ENCODE results near the gene PISD. TPM values are rescaled to one million over a fixed set of nuclear protein-coding genes. Genes with fewer than 3 reads are reported as not detected.

PISD gene
- total and polyA plus RNA-seq, 9 of the 15 experiments (the other 6 are each of a cell fraction or from before 2014, with no cell fraction given), result 24.5 to 65.9 (median 36.6) TPM

DNA sequence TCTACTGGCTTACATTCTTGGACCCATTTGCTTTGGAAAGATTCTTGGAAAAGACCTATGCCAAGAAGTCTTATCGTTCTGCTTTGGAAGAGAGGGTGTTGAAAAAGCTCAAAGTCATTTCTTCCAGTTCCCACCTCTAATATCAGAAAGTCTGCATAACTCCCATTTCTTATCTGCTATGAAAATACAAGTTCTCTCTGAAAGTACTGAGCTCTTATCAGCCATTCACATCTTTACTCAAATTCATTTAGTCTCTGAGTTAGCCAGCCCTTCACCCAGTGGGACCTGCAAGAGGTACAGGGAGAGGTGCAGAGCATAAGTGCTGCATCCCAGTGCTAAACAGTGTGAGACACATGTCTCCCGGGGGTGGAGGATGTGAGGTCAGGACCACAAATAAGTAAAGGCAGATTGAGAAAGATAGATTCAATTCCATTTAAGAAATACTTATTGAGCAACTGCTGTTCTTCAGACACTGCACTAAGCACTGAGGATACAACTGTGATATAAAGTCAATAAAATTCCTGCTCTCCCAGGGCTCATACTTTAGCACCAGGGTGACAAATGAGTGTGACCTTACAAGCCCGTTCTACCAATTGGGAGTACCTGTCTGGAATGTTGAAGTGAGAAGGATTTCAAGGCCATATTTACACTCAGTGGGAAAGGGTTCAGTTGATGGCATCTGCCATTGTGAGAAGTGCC, 76.7 kb downstream of the PISD start (continued):
- TF ChIP-seq SAP30 (IDR thresholded peaks at IDR 0.05; ENCODE audit: borderline replicate concordance, insufficient read depth, low read depth, low read length, poor library complexity, severe bottlenecking), result no peak
- TF ChIP-seq ZNF830 (CRISPR knock-in tag; IDR thresholded peaks at IDR 0.05), result no peak
- TF ChIP-seq SIRT6 (IDR thresholded peaks at IDR 0.05; ENCODE audit: low read depth, low read length), result no peak
- TF ChIP-seq PHF8 (IDR thresholded peaks at IDR 0.05; ENCODE audit: borderline replicate concordance, low read length), result no peak
- no peak for TF ChIP-seq ZNF589 (CRISPR knock-in tag; IDR thresholded peaks at IDR 0.05; ENCODE audit: low read depth)
- no peak for TF ChIP-seq SREBF1 (IDR thresholded peaks at IDR 0.05; ENCODE audit: borderline replicate concordance, low read depth, low read length)
- no peak for TF ChIP-seq POLR2B (IDR thresholded peaks at IDR 0.05; ENCODE audit: low read depth, partially characterized antibody)
- no peak for TF ChIP-seq NELFE (IDR thresholded peaks at IDR 0.05; ENCODE audit: insufficient read depth, insufficient read length)
- no peak for TF ChIP-seq SAFB2 (IDR thresholded peaks at IDR 0.05; ENCODE audit: borderline replicate concordance, low read depth, low read length, severe bottlenecking)
- TF ChIP-seq, protein P1, sequence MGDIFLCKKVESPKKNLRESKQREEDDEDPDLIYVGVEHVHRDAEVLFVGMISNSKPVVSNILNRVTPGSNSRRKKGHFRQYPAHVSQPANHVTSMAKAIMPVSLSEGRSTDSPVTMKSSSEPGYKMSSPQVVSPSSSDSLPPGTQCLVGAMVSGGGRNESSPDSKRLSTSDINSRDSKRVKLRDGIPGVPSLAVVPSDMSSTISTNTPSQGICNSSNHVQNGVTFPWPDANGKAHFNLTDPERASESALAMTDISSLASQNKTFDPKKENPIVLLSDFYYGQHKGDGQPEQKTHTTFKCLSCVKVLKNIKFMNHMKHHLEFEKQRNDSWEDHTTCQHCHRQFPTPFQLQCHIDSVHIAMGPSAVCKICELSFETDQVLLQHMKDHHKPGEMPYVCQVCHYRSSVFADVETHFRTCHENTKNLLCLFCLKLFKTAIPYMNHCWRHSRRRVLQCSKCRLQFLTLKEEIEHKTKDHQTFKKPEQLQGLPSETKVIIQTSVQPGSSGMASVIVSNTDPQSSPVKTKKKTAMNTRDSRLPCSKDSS (IDR thresholded peaks at IDR 0.05; ENCODE audit: low read depth, partially characterized antibody), result no peak
- no peak for TF ChIP-seq PTRF (tag; IDR thresholded peaks at IDR 0.05)
- TF ChIP-seq KDM5B (IDR thresholded peaks at IDR 0.05; ENCODE audit: insufficient replicate concordance, low read depth, low read length), result no peak
- TF ChIP-seq FOXJ3 (CRISPR knock-in tag; IDR thresholded peaks at IDR 0.05), result no peak
- no peak for TF ChIP-seq CHD1 (IDR thresholded peaks at IDR 0.05; ENCODE audit: low read length)
- no peak for TF ChIP-seq ESRRA (IDR thresholded peaks at IDR 0.05; ENCODE audit: borderline replicate concordance, low read depth)
- no peak for TF ChIP-seq MAX (CRISPR knock-in tag; IDR thresholded peaks at IDR 0.05)
- TF ChIP-seq BHLHE40 (IDR thresholded peaks at IDR 0.05; ENCODE audit: low read length), result no peak
- TF ChIP-seq HOMEZ (CRISPR knock-in tag; IDR thresholded peaks at IDR 0.05), result no peak
- no peak for TF ChIP-seq GTF2A2 (tag; IDR thresholded peaks at IDR 0.05)
- no peak for TF ChIP-seq ZNF436 (CRISPR knock-in tag; IDR thresholded peaks at IDR 0.05)
- no peak for TF ChIP-seq SIX5 (IDR thresholded peaks at IDR 0.05; ENCODE audit: borderline replicate concordance in 1 of 2, insufficient read depth in 1 of 2, low read depth in 1 of 2, low read length in 2 of 2)
- no peak for TF ChIP-seq ZKSCAN8 (CRISPR knock-in tag; IDR thresholded peaks at IDR 0.05)
- peak; percentile 47 for TF ChIP-seq JUND (IDR thresholded peaks at IDR 0.05; ENCODE audit: borderline replicate concordance, low read depth, low read length)
- TF ChIP-seq JUND (tag; IDR thresholded peaks at IDR 0.05; ENCODE audit: borderline replicate concordance, low read depth, low read length), result peak; percentile 40; the same call in 1 of the 3 replicates
- no peak for TF ChIP-seq SNAPC5 (CRISPR knock-in tag; IDR thresholded peaks at IDR 0.05)
- no peak for TF ChIP-seq NR2F6 (CRISPR knock-in tag; IDR thresholded peaks at IDR 0.05)
